Glutamatergic neuron (in vitro differentiated cells): ENCODE data around the gene NBAS. TPM values are rescaled to one million over a fixed set of nuclear protein-coding genes. Genes with fewer than 3 reads are reported as not detected.

Source experiments
- DNase-seq: peaks from one replicate; pipeline ENCODE4 v3.0.0; 2022
- H3K27ac Mint-ChIP-seq: one replicate; pipeline ENCODE4 v1.8.0; 2020; ENCODE audit warnings: mild to moderate bottlenecking, mixed read lengths, inconsistent platforms; ENCODE audit not compliant: unreplicated experiment
- H3K27me3 Mint-ChIP-seq: one replicate; pipeline ENCODE4 v1.8.0; 2020; ENCODE audit warnings: mild to moderate bottlenecking, moderate library complexity, mixed read lengths, inconsistent platforms; ENCODE audit not compliant: unreplicated experiment
- H3K36me3 Mint-ChIP-seq: one replicate; pipeline ENCODE4 v1.8.0; 2020; ENCODE audit warnings: mild to moderate bottlenecking, mixed read lengths, inconsistent platforms; ENCODE audit not compliant: unreplicated experiment
- H3K4me1 Mint-ChIP-seq: one replicate; pipeline ENCODE4 v1.8.0; 2020; ENCODE audit warnings: mild to moderate bottlenecking, low read depth, mixed read lengths, inconsistent platforms; ENCODE audit not compliant: unreplicated experiment
- H3K4me3 Mint-ChIP-seq: one replicate; pipeline ENCODE4 v1.8.0; 2020; ENCODE audit warnings: mild to moderate bottlenecking, mixed read lengths, inconsistent platforms; ENCODE audit not compliant: unreplicated experiment
- H3K9me3 Mint-ChIP-seq: one replicate; pipeline ENCODE4 v1.8.0; 2020; ENCODE audit warnings: mild to moderate bottlenecking, moderate library complexity, mixed read lengths, inconsistent platforms; ENCODE audit not compliant: unreplicated experiment
- CTCF ChIP-seq: fragments of 200-600 bp; sonication (generic); IDR thresholded peaks from one replicate; pipeline ENCODE4 v1.5.0; 2021; ENCODE audit not compliant: partially characterized antibody, unreplicated experiment
- total RNA-seq: library from RNA; stranded (reverse); fragmentation: NEBNext Ultra II Directional; extraction: Animal tissue kit (Norgen Biotek cat#: 25700); gene quantifications from one replicate; pipeline ENCODE4 v1.2.1, GENCODE V29; 2021; ENCODE audit not compliant: unreplicated experiment

NBAS gene
- total RNA-seq, 1 donor from 2014 or later: 46.1 TPM

- H3K27ac Mint-ChIP-seq: no peak overlapping the region
- H3K9me3 Mint-ChIP-seq: peaks cover 3% of the 10 kb centered on the region
Measured at GRCh38 chr2:15435474-15435873, 125.7 kb downstream of the NBAS start.

GRCh38 chr2:15432642-15433256, 128.4 kb downstream of the NBAS start:
- no peak overlapping the region for H3K27ac Mint-ChIP-seq
- no peak for TF ChIP-seq CTCF
- H3K9me3 Mint-ChIP-seq: no peaks in the 10 kb centered on the region
- H3K4me1 Mint-ChIP-seq: peaks cover 3% of the 10 kb centered on the region
- DNase-seq: no peak
- no peak overlapping the region for H3K4me3 Mint-ChIP-seq
- H3K36me3 Mint-ChIP-seq: no peaks in the 10 kb centered on the region
- H3K27me3 Mint-ChIP-seq: no peaks in the 10 kb centered on the region

More at GRCh38 chr2:15435474-15435873, 125.7 kb downstream of the NBAS start:
- H3K4me1 Mint-ChIP-seq: peaks cover 6% of the 10 kb centered on the region
- no peak overlapping the region for H3K4me3 Mint-ChIP-seq
- no peak for DNase-seq
- peaks cover 6% of the 10 kb centered on the region for H3K36me3 Mint-ChIP-seq
- TF ChIP-seq CTCF: no peak
- no peaks in the 10 kb centered on the region for H3K27me3 Mint-ChIP-seq

- Mint-ChIP-seq H3K36me3 (no peaks in the 10 kb centered on the region), H3K27ac (no peak overlapping the region), H3K4me3 (no peak overlapping the region), H3K4me1 (peaks cover 16% of the 10 kb centered on the region), H3K27me3 (no peaks in the 10 kb centered on the region), H3K9me3 (no peaks in the 10 kb centered on the region)
- no peak for TF ChIP-seq CTCF
- DNase-seq: no peak
Measured at GRCh38 chr2:15429032-15429431, 132.1 kb downstream of the NBAS start.

- Mint-ChIP-seq H3K27me3 (no peaks in the 10 kb centered on the region), H3K4me1 (peaks cover 16% of the 10 kb centered on the region), H3K27ac (no peak overlapping the region), H3K36me3 (no peaks in the 10 kb centered on the region), H3K9me3 (no peaks in the 10 kb centered on the region), H3K4me3 (no peak overlapping the region)
- TF ChIP-seq CTCF: no peak
- no peak for DNase-seq
Measured at GRCh38 chr2:15427987-15428386, 133.1 kb downstream of the NBAS start.

GRCh38 chr2:15426606-15427005, 134.5 kb downstream of the NBAS start:
- no peaks in the 10 kb centered on the region for H3K27me3 Mint-ChIP-seq
- TF ChIP-seq CTCF: no peak
- peaks cover 2% of the 10 kb centered on the region for H3K9me3 Mint-ChIP-seq
- H3K27ac Mint-ChIP-seq: no peak overlapping the region
- H3K4me1 Mint-ChIP-seq: peaks cover 16% of the 10 kb centered on the region
- H3K36me3 Mint-ChIP-seq: no peaks in the 10 kb centered on the region
- DNase-seq: no peak
- H3K4me3 Mint-ChIP-seq: no peak overlapping the region
